Activated CD4-positive, CD25-positive, alpha-beta regulatory T cell treated with anti-CD3 and anti-CD28 coated beads, Interleukin-2, amount 50 U/mL, for 72 hours (primary cell): Measurements from ENCODE around the gene COL20A1.
"Not testable (repeated sequence)": the region's sequence is repeated elsewhere in the genome, so short reads cannot be mapped to it uniquely, and the experiment has no call there.

ENCODE experiments used
- DNase-seq: peaks from one replicate; pipeline ENCODE4 v3.0.0; 2021

The COL20A1 gene

DNA sequence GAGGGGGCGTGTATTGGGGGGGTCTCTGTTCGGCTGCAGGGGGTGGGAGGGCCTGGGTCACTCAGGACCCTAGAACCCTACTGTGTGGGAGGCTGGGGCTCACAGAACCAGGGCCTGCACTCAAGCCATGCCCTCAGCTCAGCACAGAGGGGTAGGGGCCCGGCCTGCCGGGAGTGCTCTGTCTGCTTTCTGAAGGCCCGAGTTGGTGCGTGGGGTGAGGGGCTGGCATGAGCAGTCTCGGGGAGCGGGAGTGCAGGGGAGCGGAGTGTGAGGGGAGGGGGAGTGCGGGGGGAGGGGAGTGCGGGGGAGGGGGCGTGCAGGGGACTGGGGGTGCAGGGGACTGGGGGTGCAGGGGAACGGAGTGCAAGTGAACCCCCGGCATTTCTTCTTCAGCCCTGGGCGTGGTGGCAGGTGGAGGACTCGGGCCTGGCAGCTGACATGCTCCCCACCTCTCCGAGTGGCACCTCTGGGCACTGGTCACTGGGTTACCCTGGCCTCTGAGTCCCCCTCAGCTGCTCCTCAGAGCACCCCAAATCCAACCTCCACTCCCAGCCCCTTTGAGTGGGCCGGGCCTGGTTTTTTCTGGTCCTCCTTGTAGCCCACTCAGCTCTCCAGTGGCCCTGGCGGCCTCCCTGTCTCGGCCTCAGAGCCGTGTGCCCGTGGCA, 1.0 kb downstream of the COL20A1 start:
- no peak for DNase-seq

DNA sequence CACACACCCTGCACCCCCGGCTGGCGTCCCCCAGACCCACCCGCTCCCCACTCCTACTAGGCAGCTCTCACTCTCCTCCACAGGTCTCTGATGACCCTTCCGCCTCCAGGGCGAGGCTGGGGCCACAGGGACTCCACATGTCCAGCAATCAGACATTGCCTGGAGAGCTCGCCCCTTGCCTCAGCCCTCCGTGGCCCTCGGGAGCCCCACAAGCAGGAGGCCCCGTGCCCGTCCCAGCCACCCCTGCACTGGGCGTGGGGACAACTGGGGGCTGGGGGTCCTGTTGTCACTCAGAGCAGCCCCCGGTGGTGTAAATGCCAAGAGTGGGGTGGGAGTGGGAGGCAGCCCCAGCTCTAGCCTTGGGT, 1.5 kb downstream of the COL20A1 start:
- no peak for DNase-seq

DNA sequence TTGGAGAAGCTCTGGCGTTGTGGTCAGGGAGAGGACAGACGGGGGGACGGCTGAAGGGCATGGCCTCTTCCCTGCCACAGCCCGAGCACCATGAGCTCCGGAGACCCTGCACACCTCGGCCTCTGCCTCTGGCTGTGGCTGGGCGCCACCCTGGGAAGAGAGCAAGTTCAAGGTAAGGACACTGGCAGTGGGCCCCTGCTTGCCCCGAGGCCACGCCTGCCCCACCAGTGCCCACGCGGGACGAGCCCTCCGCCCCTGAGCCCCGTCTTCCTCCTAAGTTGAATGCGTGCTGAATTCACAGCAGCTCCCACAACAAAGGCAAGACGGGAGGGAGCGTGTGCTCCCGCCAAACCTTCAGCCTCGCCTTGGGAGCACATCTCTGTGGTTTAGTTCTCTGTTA, 2.0 kb downstream of the COL20A1 start:
- no peak for DNase-seq

DNA sequence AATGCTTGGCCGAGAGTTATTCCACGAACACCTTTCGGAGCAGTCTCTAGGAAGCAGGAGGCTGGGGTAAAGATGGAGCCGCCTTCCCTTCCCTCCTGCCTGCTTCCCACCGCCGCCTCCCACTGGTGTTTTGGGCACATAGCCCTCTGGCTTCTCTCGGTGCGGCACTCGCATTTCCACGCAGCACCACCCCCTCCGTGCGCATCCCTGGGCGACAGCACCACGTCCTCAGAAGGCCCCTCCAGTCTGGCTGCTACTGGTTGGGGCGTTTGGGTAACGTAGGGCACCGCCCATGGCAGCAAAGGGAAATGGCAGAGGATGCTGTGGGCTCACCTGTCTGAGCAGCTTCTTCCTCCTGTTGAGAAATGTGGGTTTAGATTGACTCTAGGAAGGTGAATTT, 2.4 kb downstream of the COL20A1 start:
- no peak for DNase-seq

DNA sequence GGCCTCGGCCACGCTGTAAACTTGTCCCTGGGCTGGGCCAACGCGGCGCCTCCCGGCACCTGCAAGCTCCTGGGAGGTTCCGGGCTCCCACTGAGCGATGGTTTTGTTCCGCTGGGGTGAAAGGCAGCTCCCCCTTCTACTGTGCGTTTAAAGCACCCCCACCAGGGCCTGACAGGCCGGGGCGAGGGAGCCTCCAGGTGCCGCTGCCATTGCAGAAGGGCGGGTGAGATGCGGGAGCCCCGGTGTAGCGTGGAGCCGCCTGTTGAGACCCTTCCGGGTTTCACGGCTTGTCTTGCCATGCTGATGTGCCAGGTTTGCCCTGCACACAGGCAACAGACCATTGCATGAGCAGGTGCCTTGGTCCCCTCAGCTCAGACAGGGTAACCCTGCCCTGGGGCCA, 2.9 kb downstream of the COL20A1 start:
- no peak for DNase-seq

DNA sequence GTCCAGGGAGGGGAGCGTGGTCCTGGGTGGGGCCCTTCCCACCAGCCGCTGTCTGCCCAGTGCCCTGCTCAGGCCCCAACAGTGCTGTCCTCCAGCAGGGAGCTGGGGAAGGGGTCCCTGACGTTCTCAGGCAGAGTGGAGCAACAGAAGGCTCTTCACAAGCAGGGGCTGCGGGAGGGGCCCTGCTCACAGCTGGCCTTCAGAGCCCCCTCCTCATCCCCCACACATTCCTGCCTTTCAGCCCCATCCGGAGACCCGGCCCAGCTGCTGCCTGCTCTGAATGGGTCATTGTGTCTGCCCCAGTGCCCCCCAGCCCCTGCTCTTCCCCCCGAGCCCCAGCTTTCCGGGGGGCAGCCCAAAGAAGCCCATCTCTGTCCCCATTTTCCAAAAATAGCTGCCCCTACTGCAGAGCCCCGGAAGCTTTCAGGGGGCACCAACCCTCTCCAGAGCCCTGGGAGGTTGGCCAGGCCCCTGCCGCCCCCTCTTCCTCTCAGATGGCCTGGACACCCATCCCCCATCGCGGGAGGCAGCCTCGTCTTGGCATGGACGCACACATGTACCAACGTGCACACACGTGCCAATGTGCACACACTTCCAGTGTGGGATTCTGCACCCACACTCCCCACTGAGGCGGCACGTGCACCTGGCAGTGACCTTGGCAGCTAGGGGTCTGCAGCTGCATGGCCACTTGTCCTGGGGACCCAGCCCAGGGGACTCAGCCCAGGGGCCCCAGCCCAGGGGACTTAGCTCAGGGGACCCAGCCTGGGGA, 3.7 kb downstream of the COL20A1 start:
- no peak for DNase-seq

DNA sequence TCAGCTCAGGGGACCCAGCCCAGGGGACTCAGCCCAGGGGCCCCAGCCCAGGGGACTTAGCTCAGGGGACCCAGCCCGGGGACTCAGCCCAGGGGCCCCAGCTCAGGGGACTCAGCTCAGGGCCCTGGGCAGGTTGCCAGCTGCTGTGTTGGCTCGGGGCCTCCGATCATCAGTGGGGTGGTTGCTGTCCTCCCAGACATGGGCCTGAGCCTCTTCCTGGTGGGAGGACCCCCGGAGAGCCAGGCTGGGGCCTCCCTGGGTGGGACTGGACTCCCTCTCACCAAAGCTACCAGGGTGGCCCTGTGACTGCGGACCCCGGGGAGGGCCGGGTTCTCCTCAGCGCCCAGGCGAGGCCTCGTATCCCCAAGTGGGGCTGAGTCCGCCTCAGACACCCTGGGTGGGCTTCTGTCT, 4.4 kb downstream of the COL20A1 start:
- no peak for DNase-seq

DNA sequence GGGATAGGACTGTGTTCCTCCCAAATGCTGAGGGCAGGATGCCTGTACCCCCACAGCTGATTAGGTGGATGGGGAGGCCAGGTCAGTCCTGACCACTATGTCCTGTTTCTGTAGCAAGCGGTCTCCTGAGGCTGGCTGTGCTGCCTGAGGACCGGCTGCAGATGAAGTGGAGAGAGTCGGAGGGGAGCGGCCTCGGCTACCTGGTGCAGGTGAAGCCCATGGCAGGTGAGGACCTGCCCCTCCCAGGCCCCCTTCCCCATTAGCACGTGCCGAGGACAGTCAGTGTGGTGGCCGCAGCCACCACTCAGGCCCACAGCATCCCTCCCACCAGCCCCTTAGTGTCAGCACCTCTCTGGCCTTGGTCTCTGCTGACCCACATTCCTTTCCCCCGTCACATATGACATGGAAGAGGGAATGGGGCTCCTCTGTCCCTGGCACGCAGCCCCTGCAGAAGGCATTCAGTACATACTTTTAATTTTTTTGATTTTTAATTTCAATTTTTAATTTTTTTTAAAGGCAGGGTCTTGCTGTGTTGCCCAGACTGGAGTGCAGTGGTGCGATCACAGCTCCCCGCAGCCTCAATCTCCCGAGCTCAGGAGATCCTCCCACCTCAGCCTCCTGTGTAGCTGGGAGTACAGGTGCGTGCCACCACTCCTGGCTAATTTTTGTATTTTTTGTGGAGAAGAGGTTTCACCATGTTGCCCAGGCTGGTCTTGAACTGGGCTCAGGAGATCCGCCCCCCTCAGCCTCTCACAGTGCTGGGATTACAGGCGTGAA, 5.0 kb downstream of the COL20A1 start:
- DNase-seq: no peak

DNA sequence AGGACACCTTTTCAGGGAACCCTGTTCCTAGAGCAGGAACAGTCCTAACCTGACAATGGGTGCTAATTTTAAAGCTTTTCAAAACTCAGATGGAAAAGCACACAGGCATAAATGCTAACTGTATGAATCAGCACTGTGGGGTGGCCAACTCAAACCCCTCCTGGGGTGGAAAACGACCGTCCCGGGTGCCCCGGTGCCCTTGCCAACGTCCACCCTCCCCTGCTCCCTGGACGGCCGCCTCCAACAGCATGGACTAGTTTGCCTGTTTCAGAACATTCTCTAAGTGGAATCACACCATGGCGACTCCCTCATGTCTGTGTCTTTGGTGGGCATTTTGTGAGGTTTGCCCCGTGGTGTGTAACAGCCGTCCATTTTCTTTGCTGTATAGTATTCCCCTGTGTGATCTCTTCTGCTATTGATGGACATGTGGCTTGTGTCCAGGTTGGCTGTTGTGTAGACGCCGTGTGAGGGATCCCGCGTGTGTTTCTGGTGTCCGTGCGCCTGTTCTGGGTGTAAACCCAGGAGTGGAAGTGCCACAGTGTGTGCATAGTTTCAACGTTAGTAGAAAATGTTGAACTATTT, 5.8 kb downstream of the COL20A1 start:
- no peak for DNase-seq

DNA sequence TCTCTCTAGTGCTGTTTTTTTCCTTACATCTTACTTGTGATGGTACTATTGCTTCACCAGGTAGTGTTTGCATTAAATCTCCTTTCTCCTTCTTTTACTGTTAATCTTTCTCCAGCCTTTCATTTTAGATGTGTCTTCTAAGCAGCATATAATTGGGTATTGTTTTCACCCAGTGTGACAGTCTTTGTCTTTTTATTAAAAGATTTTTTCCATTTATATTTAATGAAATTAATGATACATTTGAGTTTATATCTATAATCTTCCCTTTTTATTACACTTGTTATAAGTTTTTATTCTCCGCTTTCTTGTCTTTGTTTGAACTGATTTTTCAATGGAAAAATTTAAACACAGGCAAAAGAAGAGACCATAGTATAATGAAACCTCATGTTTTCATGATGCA, 8.7 kb downstream of the COL20A1 start:
- no peak for DNase-seq

DNA sequence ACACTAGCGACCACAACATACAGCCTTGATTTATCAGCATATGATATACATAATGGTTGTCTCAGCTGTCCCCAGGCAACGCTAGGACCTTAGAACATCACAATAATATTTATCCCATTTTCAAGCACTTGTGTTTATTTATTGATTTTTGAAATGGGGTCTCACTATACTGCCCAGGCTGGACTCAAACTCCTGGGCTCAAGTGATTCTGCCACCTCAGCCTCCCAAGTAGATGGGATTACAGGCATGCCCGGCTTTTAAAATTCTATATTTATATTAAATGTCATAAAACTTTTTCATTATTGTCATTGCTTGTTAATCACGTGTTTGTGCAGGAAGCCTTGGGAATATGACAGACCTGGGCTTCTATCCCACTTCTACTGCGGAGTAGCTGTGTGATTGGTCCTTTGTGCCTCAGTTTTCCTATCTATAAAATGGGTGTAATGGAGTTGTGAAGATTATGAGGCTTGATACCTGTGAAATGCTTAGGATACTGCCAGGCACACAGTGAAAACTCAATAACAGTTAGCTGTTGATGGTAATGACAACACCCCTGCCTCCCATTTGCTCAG, 10.2 kb downstream of the COL20A1 start:
- no peak for DNase-seq

DNA sequence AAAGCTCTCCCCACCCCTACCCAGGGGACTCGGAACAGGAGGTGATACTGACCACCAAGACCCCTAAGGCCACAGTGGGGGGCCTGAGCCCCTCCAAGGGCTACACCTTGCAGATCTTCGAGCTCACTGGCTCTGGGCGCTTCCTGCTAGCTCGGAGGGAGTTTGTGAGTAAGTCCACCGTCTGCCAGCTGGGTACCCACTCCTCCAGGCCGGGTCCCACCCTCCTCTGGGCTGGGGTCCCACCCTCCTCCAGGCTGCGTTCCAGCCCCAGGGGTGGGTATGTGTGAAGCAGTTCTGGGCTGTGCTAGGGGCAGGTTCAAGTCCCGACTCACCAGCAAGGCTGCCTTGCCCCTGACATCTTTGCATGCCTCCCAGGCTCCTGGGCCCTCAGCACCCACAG, 12.4 kb downstream of the COL20A1 start:
- no peak for DNase-seq

DNA sequence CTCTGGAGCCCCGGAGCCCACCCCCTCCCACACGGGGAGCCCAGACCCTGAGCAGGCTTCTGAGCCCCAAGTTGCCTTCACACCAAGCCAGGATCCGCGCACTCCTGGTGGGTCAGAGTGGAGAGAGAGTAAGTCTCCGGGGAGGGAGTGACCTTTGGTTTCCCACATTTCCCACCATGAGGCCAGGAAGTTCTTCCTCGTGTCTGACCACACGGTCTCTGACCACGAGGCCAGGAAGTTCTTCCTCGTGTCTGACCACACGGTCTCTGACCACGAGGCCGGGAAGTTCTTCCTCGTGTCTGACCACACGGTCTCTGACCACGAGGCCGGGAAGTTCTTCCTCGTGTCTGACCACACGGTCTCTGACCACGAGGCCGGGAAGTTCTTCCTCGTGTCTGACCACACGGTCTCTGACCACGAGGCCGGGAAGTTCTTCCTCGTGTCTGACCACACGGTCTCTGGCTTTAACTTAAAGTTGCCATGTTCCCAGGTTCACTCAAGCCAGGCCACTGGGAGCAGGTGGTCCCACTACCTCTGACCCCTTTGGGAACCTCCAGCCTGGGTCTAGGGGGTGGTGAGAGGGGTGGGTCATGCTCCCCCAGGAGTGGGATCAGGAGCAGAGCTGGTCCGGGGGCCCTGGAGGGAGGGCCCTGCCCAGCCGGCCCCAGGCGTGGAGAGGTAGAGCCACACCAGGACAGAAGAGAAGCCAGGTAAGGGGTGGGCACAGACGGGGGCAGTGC, 13.1 kb downstream of the COL20A1 start:
- DNase-seq: not testable (repeated sequence)

DNA sequence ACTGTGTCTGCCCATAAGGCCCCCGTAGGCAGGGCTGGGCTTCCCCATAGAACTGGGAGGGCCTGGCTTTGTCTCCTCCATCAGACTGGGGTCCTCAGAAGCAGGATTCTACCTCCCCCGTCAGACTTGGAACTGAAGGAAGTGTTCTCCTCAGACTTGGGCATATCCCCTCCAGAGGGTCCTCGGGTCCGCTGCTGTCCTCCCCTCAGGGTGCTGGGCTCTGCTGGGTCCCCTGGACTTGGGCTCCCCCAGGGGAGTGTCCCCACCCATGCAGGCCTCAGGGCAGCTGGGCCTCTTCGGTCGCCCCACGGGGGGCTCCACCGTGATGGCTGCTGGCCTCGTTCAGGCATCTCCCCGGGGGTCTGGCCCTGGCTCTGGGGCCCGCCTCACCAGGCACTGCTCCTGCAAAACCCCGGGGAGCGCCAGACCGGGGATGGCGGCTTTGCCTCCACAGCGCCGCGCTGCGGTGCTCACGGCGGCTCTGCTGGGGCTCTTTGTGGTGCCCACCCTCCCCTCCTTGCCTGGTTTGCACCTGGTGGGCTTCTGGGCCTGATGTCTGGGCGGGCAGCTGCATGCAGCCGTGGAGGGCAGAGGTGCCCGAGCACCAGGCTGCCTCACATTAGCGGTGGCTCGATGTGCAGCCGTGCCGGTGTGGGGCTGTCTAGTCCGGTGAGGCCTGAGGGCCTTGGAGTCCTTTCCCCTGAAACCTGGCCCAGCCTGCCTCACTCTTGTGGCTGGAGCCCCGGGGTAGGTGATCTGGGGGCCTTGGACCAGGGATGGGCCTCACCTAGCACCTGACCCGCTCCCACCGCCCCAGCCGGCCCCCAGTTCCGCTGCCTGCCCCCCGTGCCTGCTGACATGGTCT, 13.9 kb downstream of the COL20A1 start:
- no peak for DNase-seq

DNA sequence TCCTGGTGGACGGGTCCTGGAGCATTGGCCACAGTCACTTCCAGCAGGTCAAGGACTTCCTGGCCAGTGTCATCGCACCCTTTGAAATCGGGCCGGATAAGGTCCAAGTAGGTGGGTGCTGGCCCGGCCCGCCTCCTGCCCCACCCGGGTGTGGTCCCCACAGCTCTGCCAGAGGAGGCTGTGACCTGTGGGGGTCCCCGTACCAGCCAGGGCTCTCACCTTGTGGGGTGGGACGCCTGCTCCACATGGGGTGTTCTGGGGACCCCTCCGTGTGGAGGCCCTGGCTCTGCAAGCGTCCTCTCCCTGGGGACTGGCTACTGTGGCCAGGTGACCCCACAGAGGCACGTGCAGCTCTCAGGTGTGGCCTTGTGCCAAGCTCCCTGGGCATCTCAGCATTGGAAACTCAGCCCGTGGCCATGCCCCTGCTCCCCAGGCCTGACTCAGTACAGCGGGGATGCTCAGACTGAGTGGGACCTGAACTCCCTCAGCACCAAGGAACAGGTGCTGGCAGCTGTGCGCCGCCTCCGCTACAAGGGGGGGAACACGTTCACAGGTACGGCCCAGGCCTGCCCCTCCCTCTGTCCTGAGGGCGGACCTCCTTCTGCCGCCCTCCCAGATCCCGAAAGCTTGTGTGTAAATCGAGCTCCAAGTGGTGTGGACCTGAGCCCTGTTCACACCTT, 14.7 kb downstream of the COL20A1 start:
- DNase-seq: no peak

DNA sequence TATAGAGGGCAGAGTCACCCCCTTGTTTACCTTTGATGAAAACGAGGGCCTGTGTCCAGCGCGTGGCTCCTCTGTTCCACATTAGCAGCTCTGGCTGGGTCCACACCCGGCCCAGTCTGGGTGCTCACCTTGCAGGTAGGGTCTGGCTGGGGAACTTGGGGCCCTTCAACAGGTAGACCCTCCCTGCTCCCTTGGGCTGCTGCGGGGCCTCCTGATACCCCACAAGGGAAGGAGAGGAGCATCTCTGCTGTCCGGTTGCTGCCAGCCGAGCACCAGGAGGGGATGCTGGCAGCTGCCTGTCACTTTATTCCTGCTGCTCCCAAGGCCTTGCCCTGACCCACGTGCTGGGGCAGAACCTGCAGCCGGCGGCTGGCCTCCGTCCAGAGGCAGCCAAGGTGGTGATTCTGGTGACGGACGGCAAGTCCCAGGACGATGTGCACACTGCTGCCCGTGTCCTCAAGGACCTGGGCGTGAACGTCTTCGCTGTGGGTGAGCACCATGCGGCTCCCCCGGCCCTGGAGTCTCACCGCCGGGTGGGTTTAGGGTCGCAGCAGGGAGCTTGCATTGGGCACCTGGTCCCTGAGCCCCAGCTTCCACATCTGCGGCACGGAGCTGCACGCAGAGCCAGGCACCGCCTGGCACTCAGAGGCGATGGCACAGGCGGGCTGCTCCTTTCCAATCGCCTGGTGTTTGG, 15.4 kb downstream of the COL20A1 start:
- DNase-seq: no peak

DNA sequence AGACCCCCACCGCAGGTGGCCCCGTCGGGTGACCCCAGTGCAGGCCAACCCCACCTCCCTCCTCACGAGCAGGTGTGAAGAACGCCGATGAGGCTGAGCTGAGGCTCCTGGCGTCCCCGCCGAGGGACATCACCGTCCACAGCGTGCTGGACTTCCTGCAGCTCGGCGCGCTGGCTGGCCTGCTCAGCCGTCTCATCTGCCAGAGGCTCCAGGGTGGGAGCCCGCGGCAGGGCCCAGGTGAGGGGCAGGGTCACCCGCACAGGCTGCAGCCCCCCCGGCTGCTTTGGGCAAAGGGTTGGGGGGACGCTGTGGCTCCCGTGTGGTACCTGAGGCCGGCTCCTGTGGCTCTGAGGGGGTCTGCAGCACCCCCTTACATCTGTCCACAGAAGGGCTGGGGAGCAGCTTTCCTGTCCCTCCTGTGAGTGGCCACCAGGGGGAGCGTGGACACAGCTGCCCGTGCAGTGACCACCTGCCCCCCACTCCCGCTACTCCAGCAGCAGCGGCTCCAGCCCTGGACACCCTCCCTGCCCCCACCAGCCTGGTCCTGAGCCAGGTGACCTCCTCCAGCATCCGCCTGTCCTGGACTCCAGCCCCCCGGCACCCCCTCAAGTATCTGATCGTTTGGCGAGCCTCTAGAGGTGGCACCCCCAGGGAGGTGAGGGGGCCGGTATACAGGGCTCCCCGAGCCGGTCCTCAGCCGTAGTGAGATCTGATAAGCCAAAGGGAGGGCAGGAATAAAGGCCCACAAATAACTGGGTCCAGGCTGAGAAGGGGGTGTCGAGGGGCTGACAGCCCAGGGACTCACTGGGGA, 16.5 kb downstream of the COL20A1 start:
- no peak for DNase-seq

DNA sequence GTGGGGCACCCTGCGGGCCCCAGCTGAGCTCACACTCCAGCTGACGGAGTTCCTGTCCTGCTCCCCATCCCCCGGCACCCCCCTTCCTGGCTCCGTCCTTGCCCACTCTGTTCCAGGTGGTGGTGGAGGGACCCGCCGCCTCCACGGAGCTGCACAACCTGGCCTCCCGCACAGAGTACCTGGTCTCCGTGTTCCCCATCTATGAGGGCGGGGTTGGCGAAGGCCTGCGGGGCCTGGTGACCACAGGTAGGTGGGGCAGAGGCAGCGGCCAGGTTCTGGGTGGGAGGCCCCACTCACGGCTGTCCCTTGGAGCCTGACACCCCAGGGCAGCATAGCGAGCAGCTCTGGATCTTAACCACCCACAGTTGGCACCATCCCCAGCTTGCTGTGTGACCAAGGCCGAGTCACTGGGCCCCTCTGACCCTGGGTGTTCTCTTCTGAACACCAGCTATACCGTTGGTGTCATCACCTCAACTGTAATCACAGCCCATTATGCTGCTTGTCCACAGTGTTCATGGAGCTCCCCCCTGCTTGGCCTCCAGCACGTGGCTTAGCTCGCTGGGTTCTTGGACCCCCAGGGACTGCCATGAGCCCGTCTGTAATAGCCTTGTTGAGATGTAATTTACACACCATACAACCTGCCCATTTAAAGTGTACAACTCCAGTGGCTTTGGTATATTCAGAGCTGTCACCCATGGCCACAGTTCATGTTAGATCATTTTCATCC, 17.4 kb downstream of the COL20A1 start:
- DNase-seq: no peak
